Measurements from ENCODE around the gene TMED7. TPM values are rescaled to one million over a fixed set of nuclear protein-coding genes. Genes with fewer than 3 reads are reported as not detected.
A peak's percentile ranks its signal among the peaks of the same experiment; 100 is the strongest.

The TMED7 gene
- total RNA-seq, 1 donor from 2014 or later, result 77.2 TPM

DNA sequence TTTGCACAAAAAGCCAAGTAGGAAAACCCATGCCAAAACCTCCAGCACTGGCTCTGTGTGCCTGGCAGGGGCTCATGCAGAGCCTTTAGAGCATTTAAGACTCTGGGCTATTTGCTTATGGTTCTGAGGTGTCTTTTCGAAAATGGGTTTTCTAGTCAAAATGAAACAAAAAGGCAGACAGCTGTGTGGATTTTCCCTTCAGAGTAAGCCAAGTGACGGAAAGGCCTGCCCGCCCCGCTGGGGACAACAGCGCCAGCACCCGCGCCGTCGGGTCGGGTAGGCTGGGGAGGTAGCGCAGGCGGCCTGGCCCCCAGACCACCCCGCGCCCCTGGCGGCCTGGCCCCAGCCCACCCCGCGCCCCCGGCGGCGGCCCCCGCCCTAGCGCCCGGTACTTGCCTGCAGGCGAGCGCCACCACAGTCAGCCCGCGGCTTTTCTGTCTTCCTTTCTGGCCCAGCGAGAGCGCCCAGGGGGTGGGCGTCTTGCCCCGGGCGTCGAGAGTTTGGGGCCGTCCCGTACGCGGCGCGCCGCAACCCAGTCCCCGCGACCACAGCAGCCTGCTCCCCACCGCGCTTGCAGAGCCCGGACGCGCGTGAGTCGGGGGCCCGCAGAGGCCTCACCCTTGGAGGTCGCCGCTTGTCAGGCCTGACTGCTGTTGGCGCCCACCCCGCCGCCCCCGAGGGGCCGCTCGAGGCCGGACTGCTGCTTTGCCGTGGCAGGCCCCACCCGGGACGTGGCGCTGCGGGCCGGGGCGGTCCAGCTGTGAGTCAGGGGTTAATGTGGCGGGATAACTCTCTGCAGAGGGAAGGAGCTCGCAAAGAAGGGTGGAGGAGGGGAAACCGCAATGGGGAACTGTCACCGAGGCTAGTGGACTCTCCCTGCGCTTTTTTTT lies 23.9 kb downstream of the TMED7 start, which contains the start of gene TICAM2:
Gene TICAM2, minus strand, starts transcription at position 779 of the 890 bp plus-strand sequence. CDS start 21,223 bp downstream, outside the sequence.
- DNase-seq (ENCODE audit: extremely low spot score, unreplicated experiment), result peak; percentile 71
- peak within 1 kb of the TSS; percentile 77 for H3K4me3 Mint-ChIP-seq
- no peaks in the 10 kb centered on the region for H3K9me3 Mint-ChIP-seq
- H3K36me3 Mint-ChIP-seq, result peaks cover 20% of the 10 kb centered on the region
- H3K4me1 Mint-ChIP-seq (ENCODE audit: unreplicated experiment), result peaks cover 7% of the 10 kb centered on the region
- no peak within 1 kb of the TSS for H3K27ac Mint-ChIP-seq
- no peaks in the 10 kb centered on the region for H3K27me3 Mint-ChIP-seq
- TF ChIP-seq, protein P1, sequence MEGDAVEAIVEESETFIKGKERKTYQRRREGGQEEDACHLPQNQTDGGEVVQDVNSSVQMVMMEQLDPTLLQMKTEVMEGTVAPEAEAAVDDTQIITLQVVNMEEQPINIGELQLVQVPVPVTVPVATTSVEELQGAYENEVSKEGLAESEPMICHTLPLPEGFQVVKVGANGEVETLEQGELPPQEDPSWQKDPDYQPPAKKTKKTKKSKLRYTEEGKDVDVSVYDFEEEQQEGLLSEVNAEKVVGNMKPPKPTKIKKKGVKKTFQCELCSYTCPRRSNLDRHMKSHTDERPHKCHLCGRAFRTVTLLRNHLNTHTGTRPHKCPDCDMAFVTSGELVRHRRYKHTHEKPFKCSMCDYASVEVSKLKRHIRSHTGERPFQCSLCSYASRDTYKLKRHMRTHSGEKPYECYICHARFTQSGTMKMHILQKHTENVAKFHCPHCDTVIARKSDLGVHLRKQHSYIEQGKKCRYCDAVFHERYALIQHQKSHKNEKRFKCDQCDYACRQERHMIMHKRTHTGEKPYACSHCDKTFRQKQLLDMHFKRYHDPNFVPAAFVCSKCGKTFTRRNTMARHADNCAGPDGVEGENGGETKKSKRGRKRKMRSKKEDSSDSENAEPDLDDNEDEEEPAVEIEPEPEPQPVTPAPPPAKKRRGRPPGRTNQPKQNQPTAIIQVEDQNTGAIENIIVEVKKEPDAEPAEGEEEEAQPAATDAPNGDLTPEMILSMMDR (conservative IDR thresholded peaks at IDR 0.05), result peak; percentile 55

DNA sequence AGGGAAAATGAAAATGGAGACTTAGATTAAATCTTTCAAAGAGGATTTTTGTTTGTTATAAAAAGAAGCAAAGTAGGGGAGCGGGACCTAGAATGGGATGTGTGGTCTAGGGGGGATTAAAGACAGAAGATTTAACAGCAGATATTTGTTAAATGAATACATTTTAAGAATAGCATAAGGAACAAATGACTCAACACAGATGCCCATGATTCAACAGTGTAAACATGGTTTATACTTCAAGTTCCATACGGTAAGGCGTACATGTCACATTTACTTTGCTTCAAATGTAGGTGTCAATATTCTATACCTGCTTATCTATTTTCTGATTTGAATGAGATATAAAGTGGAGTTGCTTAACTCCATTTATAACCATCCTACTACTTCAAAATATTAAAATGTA lies 25.1 kb downstream of the TMED7 start:
- no peak for DNase-seq (ENCODE audit: extremely low spot score, unreplicated experiment)
- Mint-ChIP-seq H3K27ac (no peak overlapping the region), H3K27me3 (no peaks in the 10 kb centered on the region), H3K9me3 (no peaks in the 10 kb centered on the region), H3K4me3 (no peak overlapping the region), H3K36me3 (peaks cover 18% of the 10 kb centered on the region), H3K4me1 (ENCODE audit: unreplicated experiment) (peaks cover 7% of the 10 kb centered on the region)
- TF ChIP-seq, protein P1 (conservative IDR thresholded peaks at IDR 0.05), result no peak

DNA sequence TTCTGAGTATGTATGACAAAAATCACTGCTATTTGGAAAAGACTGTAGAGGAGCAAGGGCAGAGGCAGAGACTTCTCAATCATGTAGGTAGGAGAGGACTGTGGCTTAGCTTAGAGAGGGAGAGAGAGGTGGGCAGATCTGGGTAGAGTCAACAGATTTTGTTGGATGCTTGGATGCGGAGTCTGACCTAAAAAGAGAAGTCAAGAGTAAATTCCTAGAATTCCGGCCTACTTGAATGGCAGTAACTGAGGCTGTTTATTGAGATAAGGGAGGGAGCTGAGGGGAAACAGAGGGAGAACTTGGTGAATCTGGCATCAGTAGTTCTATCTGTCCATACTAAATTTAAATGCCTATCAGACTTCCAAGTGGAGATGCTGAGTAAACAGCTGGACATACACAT lies 25.9 kb downstream of the TMED7 start:
- Mint-ChIP-seq H3K9me3 (no peaks in the 10 kb centered on the region), H3K36me3 (peaks cover 15% of the 10 kb centered on the region), H3K27me3 (no peaks in the 10 kb centered on the region), H3K4me1 (ENCODE audit: unreplicated experiment) (peaks cover 7% of the 10 kb centered on the region), H3K4me3 (peak overlapping the region; percentile 20), H3K27ac (no peak overlapping the region)
- DNase-seq (ENCODE audit: extremely low spot score, unreplicated experiment), result no peak
- TF ChIP-seq, protein P1 (conservative IDR thresholded peaks at IDR 0.05), result no peak

DNA sequence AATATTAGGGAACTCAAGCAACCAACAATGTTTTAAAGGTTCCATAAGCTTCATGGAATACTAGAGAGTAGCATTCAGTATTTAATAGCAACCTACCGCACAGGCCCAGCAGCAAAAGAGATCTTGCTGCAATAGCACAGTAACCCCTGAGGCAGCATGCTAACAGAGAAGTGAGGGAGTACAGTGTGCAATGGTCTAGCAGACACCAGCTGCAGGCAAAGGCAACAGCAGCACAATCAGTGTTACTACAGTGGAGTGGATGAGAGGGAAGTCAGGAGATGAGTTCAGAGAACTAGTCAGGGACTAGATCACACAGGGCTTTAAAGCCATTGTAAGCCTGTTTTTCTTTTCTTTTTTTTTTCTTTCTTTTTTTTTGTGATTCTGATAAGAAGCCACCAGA lies 26.3 kb downstream of the TMED7 start:
- Mint-ChIP-seq H3K4me3 (peak overlapping the region; percentile 63), H3K9me3 (no peaks in the 10 kb centered on the region), H3K36me3 (peaks cover 14% of the 10 kb centered on the region), H3K4me1 (ENCODE audit: unreplicated experiment) (peaks cover 7% of the 10 kb centered on the region), H3K27me3 (no peaks in the 10 kb centered on the region), H3K27ac (no peak overlapping the region)
- no peak for DNase-seq (ENCODE audit: extremely low spot score, unreplicated experiment)
- TF ChIP-seq, protein P1 (conservative IDR thresholded peaks at IDR 0.05), result no peak

DNA sequence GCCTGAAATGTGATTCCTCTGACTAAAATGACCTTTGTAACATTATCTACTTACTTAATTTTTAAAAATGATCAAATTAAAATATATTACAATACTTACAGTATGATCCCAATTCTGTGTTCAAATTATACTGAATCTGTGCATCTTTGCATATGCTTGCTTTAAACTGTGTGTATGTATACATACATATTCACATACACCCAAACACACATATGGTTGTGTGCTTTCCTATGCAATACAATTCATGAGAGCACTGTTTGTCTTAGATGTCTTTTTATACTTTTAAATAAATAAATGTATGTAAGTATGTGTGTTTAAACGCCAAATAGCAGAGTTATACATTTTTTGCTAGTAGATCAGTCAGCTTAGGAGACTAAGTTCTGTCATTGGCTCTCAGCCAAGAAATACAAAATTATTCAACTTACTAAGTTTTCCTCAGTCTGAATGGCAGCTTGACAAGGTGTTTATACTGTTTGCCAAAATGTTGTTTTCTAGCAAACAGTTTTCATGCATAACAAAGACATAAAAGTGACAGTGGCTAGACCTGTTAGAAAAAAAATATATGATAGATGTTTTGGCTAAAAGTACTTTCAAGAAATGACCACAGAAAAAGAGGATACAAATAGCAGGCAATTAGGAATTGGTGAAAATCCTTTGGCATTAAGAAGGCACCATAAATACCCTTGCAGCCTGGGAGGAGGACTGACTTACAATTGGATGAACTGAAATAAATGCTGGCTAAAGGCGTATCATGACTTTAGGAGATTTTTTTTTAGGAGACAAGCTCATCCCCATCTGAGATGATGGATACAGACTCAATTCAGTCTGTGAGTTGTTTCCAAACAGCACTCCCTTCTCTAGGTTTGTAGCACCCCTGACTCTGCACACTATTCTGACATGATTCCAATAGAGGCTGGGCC lies 31.4 kb downstream of the TMED7 start:
- no peaks in the 10 kb centered on the region for H3K36me3 Mint-ChIP-seq
- TF ChIP-seq, protein P1 (conservative IDR thresholded peaks at IDR 0.05), result no peak
- no peaks in the 10 kb centered on the region for H3K27me3 Mint-ChIP-seq
- peaks cover 1% of the 10 kb centered on the region for H3K4me1 Mint-ChIP-seq (ENCODE audit: unreplicated experiment)
- H3K9me3 Mint-ChIP-seq, result no peaks in the 10 kb centered on the region
- H3K27ac Mint-ChIP-seq, result no peak overlapping the region
- no peak for DNase-seq (ENCODE audit: extremely low spot score, unreplicated experiment)
- H3K4me3 Mint-ChIP-seq, result no peak overlapping the region
